GM12878 (cell line): ENCODE results near the gene PODXL2. TPM values are rescaled to one million over a fixed set of nuclear protein-coding genes. Genes with fewer than 3 reads are reported as not detected.

Experiments
- ATAC-seq: fragments of 200-7000 bp; cut with Tn5 transposase; 3 replicates; pipeline ENCODE4 v1.9.1; 2020; ENCODE audit warnings: mild to moderate bottlenecking, moderate library complexity
- BruUV-seq: library from RNA; stranded (reverse); fragments of 400-500 nt; replicated peaks from 2 replicates; lab custom pipeline; 2021; lab: Mats Ljungman, UMichigan
- CTCF ChIA-PET: fragments of 300-600 bp; sonication (Branson Sonifier 250); formaldehyde crosslinking; extraction: SDS; loops from one replicate; lab custom pipeline; 2021; ENCODE audit warnings: inconsistent platforms; lab: Yijun Ruan, JAX
- POLR2A ChIA-PET: fragments of 350-600 bp; formaldehyde crosslinking; extraction: SDS; loops from one replicate; lab custom pipeline; 2021; ENCODE audit warnings: inconsistent platforms; lab: Charles Lee
- RAD21 ChIA-PET: fragments of 300-600 bp; sonication (Branson Sonifier 250); formaldehyde crosslinking; loops from one replicate; lab custom pipeline; 2023; ENCODE audit warnings: antibody characterized with exemption; ENCODE audit not compliant: unreplicated experiment; lab: Charles Lee
- SMC1A ChIA-PET: fragments of 300-600 bp; sonication (Branson Sonifier 250); formaldehyde crosslinking; loops from one replicate; lab custom pipeline; 2023; ENCODE audit not compliant: unreplicated experiment, uncharacterized antibody; lab: Charles Lee
- DNase-seq: peaks from one replicate; pipeline ENCODE4 v3.0.0-alpha.2; 2011; ENCODE audit warnings: low read depth, low spot score
- FAIRE-seq: peaks from 3 replicates; lab custom pipeline; 2011; peaks lifted over from hg19 to GRCh38; lab: Jason Lieb, UNC
- H2AFZ ChIP-seq: 2 replicates; pipeline ENCODE4 v1.6.0; 2011; ENCODE audit warnings: low read depth, low read length, control low read depth; ENCODE audit not compliant: control insufficient read depth
- H3K27ac ChIP-seq: 2 replicates; pipeline ENCODE4 v1.5.1; 2011; ENCODE audit warnings: control low read depth; ENCODE audit not compliant: control insufficient read depth, insufficient read depth
- H3K27me3 ChIP-seq, 2 experiments: replicated peaks in 1 of 2; 2 replicates each; pipeline versions ENCODE4 v1.6.0 to v1.6.1; 2011; ENCODE audit warnings: low read length in 1 of 2; ENCODE audit not compliant: control insufficient read depth in 2 of 2, insufficient read depth in 2 of 2
- H3K36me3 ChIP-seq, 2 experiments: 2 replicates each; pipeline ENCODE4 v1.5.1; 2011; ENCODE audit warnings: low read length in 1 of 2; ENCODE audit not compliant: control insufficient read depth in 2 of 2, insufficient read depth in 2 of 2
- H3K4me1 ChIP-seq: 2 replicates; pipeline ENCODE4 v1.6.1; 2011; ENCODE audit warnings: mild to moderate bottlenecking, low read length, moderate library complexity, mixed read lengths; ENCODE audit not compliant: control insufficient read depth, insufficient read depth
- H3K4me2 ChIP-seq: 2 replicates; pipeline ENCODE4 v1.6.0; 2011; ENCODE audit warnings: control low read depth; ENCODE audit not compliant: control insufficient read depth, insufficient read depth
- H3K4me3 ChIP-seq: fragments of 200-600 bp; sonication (generic); 2 replicates; pipeline ENCODE4 v1.5.1; 2016
- H3K79me2 ChIP-seq: 2 replicates; pipeline ENCODE4 v1.6.0; 2011; ENCODE audit warnings: low read length; ENCODE audit not compliant: control insufficient read depth, insufficient read depth
- H3K9ac ChIP-seq: 2 replicates; pipeline ENCODE4 v1.8.0; 2011; ENCODE audit warnings: low read length, control low read depth, mixed read lengths; ENCODE audit not compliant: control insufficient read depth, insufficient read depth
- H3K9me3 ChIP-seq: replicated peaks from 3 replicates; pipeline ENCODE4 v1.5.1; 2011; ENCODE audit warnings: mild to moderate bottlenecking, low read length; ENCODE audit not compliant: control insufficient read depth, insufficient read depth
- H4K20me1 ChIP-seq: 2 replicates; pipeline ENCODE4 v1.6.0; 2011; ENCODE audit not compliant: control insufficient read depth, insufficient read depth
- ASH2L ChIP-seq: fragments of 300-600, 200-600 bp; sonication (generic); IDR thresholded peaks from 2 replicates; pipeline ENCODE4 v1.6.1; 2017; ENCODE audit warnings: low read depth, mild to moderate bottlenecking, borderline replicate concordance
- ATF7 ChIP-seq: fragments of 450-650 bp; IDR thresholded peaks from 2 replicates; pipeline ENCODE4 v1.6.1; 2016; ENCODE audit warnings: low read depth, mild to moderate bottlenecking
- CHD4 ChIP-seq: fragments of 200-600 bp; sonication (generic); IDR thresholded peaks from 2 replicates; pipeline ENCODE4 v1.6.1; 2016; ENCODE audit warnings: mild to moderate bottlenecking
- ETV6 ChIP-seq, 2 experiments: fragments of 450-650 bp in 1 of 2; IDR thresholded peaks in 1 of 2; conservative IDR thresholded peaks in 1 of 2; 2 replicates each; pipeline ENCODE4 v1.6.1; 2014; ENCODE audit warnings: antibody characterized with exemption in 1 of 2, borderline replicate concordance in 1 of 2, low read depth in 1 of 2, mild to moderate bottlenecking in 1 of 2, moderate library complexity in 1 of 2
- SMARCA5 ChIP-seq: fragments of 450-650 bp; IDR thresholded peaks from 2 replicates; pipeline ENCODE4 v1.6.1; 2017; ENCODE audit warnings: mild to moderate bottlenecking
- SREBF2 ChIP-seq: IDR thresholded peaks from 2 replicates; pipeline ENCODE4 v1.6.1; 2012; ENCODE audit warnings: mild to moderate bottlenecking, low read length
- SUZ12 ChIP-seq: fragments of 200-600 bp; sonication (generic); IDR thresholded peaks from one replicate; pipeline ENCODE4 v1.6.1; 2018; ENCODE audit warnings: antibody characterized with exemption, mild to moderate bottlenecking; ENCODE audit not compliant: unreplicated experiment
- TCF3 ChIP-seq: IDR thresholded peaks from 2 replicates; pipeline ENCODE4 v1.6.1; 2012; ENCODE audit warnings: low read depth, mild to moderate bottlenecking, low read length, borderline replicate concordance; ENCODE audit not compliant: insufficient read depth
- TCF7 ChIP-seq: IDR thresholded peaks from 2 replicates; pipeline ENCODE4 v1.6.1; 2014; ENCODE audit warnings: antibody characterized with exemption, borderline replicate concordance
- WGBS: methylation state at CpG from one replicate; pipeline ENCODE4 v1.1.6; 2016; ENCODE audit warnings: low lambda C conversion rate; ENCODE audit not compliant: insufficient replicate concordance, insufficient coverage; ENCODE audit errors: missing lambda C conversion rate; 5-methylcytosine and 5-hydroxymethylcytosine counted together
- in situ Hi-C: fragments of 300-500 bp; cut with MboI; formaldehyde crosslinking; loops from 9 replicates; pipeline ENCODE4 v1.14.3; 2018; ENCODE audit warnings: mixed read lengths
- intact Hi-C: fragments of 100-400 bp; cut with micrococcal nuclease; formaldehyde crosslinking; loops from one replicate; pipeline ENCODE4 v1.14.2; 2022; ENCODE audit not compliant: unreplicated experiment
- polyA plus RNA-seq, 11 experiments: library from polyadenylated mRNA; depleted of rRNA in 4 of 11; unstranded in 6 of 11; stranded (reverse) in 5 of 11; fragments of >200 nt; fragmentation: Nextera tagmentation in 4 of 11; fragmentation: Illumina TruSeq in 1 of 11; extraction: Ambion mirVana in 4 of 11; extraction: Trizol in 1 of 11; gene quantifications; 1 replicate in 1 of 11; 2 replicates in 10 of 11; pipeline versions ENCODE4 v1.2.1 to v1.2.3, GENCODE V29; 2011 to 2016; ENCODE audit warnings: inconsistent platforms in 2 of 11, missing spikeins in 2 of 11, low read depth in 1 of 11
- total RNA-seq, 4 experiments: library from RNA; depleted of rRNA in 3 of 4; stranded (reverse); fragments of >200 nt in 3 of 4; fragmentation: Illumina TruSeq in 1 of 4; extraction: Trizol in 1 of 4; gene quantifications; 2 replicates each; pipeline versions ENCODE4 v1.2.1 to v1.2.3, GENCODE V29; 2013 to 2021
- TF ChIP-seq, protein P1 (sequence below): fragments of 450-650 bp; formaldehyde crosslinking; IDR thresholded peaks from 2 replicates; pipeline ENCODE4 v1.5.0; 2022; ENCODE audit warnings: mild to moderate bottlenecking, missing genetic modification characterization
- TF ChIP-seq, protein P2 (sequence below): IDR thresholded peaks from 2 replicates; pipeline ENCODE4 v1.6.1; 2011; ENCODE audit warnings: low read depth, mild to moderate bottlenecking, low read length, moderate library complexity, borderline replicate concordance; ENCODE audit errors: extremely low read depth
- TF ChIP-seq, protein P3 (sequence below): fragments of 150-350 bp; IDR thresholded peaks from 2 replicates; pipeline ENCODE4 v1.6.1; 2014; ENCODE audit warnings: mild to moderate bottlenecking, low read depth, low read length
- TF ChIP-seq, protein P4 (sequence below): fragments of 450-650 bp; IDR thresholded peaks from 2 replicates; pipeline ENCODE4 v1.6.1; 2017; ENCODE audit warnings: mild to moderate bottlenecking, moderate library complexity

Gene PODXL2
- total and polyA plus RNA-seq, 10 of the 15 experiments (the other 5 are each of a cell fraction or from before 2014, with no cell fraction given): 0.03 to 24.4 (median 13.6) TPM; not detected in 2

GRCh38 chr3:127689266-127689860 lies 60.4 kb downstream of the PODXL2 start:
- ChIA-PET RAD21 (no interaction called here), CTCF (interaction anchor here (1.0 kb wide), 1 partner anchor 114 kb away, joined by 3 read pairs; no protein-coding TSS in a partner anchor), SMC1A (no interaction called here), POLR2A (no interaction called here)
- FAIRE-seq (no peak), ATAC-seq (no peak), DNase-seq (no peak)
- intact Hi-C loops: no loop called here
- 91% methylated on average over 19 of the region's 19 CpGs for WGBS
- H3K36me3 ChIP-seq: peaks cover 14 to 24% of the 10 kb centered on the region in 2 experiments
- H3K79me2 ChIP-seq: no peaks in the 10 kb centered on the region
- H3K4me3 ChIP-seq: no peak overlapping the region
- H3K27ac ChIP-seq: no peak overlapping the region
- no peaks in the 10 kb centered on the region for H3K9me3 ChIP-seq
- no peak overlapping the region for H3K4me2 ChIP-seq
- H3K27me3 ChIP-seq: no peaks in the 10 kb centered on the region
- H3K9ac ChIP-seq: no peak overlapping the region
- H4K20me1 ChIP-seq: no peaks in the 10 kb centered on the region
- H3K4me1 ChIP-seq: peaks cover 5% of the 10 kb centered on the region
- in situ Hi-C loops: no loop called here
- no peak overlapping the region for H2AFZ ChIP-seq
- BruUV-seq: TSS peak; percentile 34
- TF ChIP-seq, protein P1, sequence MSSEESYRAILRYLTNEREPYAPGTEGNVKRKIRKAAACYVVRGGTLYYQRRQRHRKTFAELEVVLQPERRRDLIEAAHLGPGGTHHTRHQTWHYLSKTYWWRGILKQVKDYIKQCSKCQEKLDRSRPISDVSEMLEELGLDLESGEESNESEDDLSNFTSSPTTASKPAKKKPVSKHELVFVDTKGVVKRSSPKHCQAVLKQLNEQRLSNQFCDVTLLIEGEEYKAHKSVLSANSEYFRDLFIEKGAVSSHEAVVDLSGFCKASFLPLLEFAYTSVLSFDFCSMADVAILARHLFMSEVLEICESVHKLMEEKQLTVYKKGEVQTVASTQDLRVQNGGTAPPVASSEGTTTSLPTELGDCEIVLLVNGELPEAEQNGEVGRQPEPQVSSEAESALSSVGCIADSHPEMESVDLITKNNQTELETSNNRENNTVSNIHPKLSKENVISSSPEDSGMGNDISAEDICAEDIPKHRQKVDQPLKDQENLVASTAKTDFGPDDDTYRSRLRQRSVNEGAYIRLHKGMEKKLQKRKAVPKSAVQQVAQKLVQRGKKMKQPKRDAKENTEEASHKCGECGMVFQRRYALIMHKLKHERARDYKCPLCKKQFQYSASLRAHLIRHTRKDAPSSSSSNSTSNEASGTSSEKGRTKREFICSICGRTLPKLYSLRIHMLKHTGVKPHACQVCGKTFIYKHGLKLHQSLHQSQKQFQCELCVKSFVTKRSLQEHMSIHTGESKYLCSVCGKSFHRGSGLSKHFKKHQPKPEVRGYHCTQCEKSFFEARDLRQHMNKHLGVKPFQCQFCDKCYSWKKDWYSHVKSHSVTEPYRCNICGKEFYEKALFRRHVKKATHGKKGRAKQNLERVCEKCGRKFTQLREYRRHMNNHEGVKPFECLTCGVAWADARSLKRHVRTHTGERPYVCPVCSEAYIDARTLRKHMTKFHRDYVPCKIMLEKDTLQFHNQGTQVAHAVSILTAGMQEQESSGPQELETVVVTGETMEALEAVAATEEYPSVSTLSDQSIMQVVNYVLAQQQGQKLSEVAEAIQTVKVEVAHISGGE (CRISPR knock-in tag): no peak
- TF ChIP-seq SMARCA5 (no peak), SUZ12 (no peak), CHD4 (no peak), SREBF2 (no peak), ATF7 (no peak), ETV6 (conservative IDR thresholded peaks at IDR 0.05 in 1 of 2, IDR thresholded peaks at IDR 0.05 in 1 of 2; ENCODE audit: borderline replicate concordance in 1 of 2, low read depth in 1 of 2) (no peak), TCF7 (no peak), ASH2L (no peak), TCF3 (no peak)
- TF ChIP-seq, protein P2, sequence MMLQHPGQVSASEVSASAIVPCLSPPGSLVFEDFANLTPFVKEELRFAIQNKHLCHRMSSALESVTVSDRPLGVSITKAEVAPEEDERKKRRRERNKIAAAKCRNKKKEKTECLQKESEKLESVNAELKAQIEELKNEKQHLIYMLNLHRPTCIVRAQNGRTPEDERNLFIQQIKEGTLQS: no peak
- TF ChIP-seq, protein P3, sequence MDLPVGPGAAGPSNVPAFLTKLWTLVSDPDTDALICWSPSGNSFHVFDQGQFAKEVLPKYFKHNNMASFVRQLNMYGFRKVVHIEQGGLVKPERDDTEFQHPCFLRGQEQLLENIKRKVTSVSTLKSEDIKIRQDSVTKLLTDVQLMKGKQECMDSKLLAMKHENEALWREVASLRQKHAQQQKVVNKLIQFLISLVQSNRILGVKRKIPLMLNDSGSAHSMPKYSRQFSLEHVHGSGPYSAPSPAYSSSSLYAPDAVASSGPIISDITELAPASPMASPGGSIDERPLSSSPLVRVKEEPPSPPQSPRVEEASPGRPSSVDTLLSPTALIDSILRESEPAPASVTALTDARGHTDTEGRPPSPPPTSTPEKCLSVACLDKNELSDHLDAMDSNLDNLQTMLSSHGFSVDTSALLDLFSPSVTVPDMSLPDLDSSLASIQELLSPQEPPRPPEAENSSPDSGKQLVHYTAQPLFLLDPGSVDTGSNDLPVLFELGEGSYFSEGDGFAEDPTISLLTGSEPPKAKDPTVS: no peak
- TF ChIP-seq, protein P4, sequence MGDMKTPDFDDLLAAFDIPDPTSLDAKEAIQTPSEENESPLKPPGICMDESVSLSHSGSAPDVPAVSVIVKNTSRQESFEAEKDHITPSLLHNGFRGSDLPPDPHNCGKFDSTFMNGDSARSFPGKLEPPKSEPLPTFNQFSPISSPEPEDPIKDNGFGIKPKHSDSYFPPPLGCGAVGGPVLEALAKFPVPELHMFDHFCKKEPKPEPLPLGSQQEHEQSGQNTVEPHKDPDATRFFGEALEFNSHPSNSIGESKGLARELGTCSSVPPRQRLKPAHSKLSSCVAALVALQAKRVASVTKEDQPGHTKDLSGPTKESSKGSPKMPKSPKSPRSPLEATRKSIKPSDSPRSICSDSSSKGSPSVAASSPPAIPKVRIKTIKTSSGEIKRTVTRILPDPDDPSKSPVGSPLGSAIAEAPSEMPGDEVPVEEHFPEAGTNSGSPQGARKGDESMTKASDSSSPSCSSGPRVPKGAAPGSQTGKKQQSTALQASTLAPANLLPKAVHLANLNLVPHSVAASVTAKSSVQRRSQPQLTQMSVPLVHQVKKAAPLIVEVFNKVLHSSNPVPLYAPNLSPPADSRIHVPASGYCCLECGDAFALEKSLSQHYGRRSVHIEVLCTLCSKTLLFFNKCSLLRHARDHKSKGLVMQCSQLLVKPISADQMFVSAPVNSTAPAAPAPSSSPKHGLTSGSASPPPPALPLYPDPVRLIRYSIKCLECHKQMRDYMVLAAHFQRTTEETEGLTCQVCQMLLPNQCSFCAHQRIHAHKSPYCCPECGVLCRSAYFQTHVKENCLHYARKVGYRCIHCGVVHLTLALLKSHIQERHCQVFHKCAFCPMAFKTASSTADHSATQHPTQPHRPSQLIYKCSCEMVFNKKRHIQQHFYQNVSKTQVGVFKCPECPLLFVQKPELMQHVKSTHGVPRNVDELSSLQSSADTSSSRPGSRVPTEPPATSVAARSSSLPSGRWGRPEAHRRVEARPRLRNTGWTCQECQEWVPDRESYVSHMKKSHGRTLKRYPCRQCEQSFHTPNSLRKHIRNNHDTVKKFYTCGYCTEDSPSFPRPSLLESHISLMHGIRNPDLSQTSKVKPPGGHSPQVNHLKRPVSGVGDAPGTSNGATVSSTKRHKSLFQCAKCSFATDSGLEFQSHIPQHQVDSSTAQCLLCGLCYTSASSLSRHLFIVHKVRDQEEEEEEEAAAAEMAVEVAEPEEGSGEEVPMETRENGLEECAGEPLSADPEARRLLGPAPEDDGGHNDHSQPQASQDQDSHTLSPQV: no peak
